SU-DHL-6 (cell line): Measurements from ENCODE around the gene SPECC1.

Experiments used
- H2AFZ ChIP-seq: fragments of 200-600 bp; sonication (generic); 2 replicates; pipeline ENCODE4 v1.6.1; 2014; ENCODE audit warnings: low read depth, mild to moderate bottlenecking, moderate library complexity, mixed read lengths, antibody characterized with exemption, low read length; ENCODE audit not compliant: severe bottlenecking
- H3F3A ChIP-seq: fragments of 200-600 bp; shearing (Covaris generic); 2 replicates; pipeline ENCODE4 v1.6.0; 2016; ENCODE audit warnings: antibody characterized with exemption, mild to moderate bottlenecking; ENCODE audit not compliant: insufficient read depth
- H3K27ac ChIP-seq: fragments of 200-600 bp; sonication (generic); 2 replicates; pipeline ENCODE4 v1.5.1; 2016; ENCODE audit warnings: low read depth, mild to moderate bottlenecking, low read length, moderate library complexity, mixed read lengths
- H3K27me3 ChIP-seq: fragments of 200-600 bp; sonication (generic), shearing (Covaris generic); 2 replicates; pipeline ENCODE4 v1.6.0; 2014; ENCODE audit warnings: mild to moderate bottlenecking, low read length
- H3K36me3 ChIP-seq: fragments of 200-600 bp; sonication (generic); 2 replicates; pipeline ENCODE4 v1.6.1; 2014; ENCODE audit warnings: mild to moderate bottlenecking, low read length, mixed read lengths
- H3K4me2 ChIP-seq: fragments of 300-600, 200-600 bp; shearing (Covaris generic), sonication (generic); 2 replicates; pipeline ENCODE4 v1.6.0; 2014; ENCODE audit warnings: low read length, low read depth, mild to moderate bottlenecking; ENCODE audit not compliant: poor library complexity, severe bottlenecking
- H3K4me3 ChIP-seq: fragments of 200-600 bp; sonication (generic); 2 replicates; pipeline ENCODE4 v1.5.1; 2014; ENCODE audit warnings: antibody characterized with exemption, low read length, mild to moderate bottlenecking, mixed read lengths; ENCODE audit not compliant: insufficient read depth, poor library complexity, severe bottlenecking
- H3K79me2 ChIP-seq: fragments of 200-600 bp; sonication (generic); 2 replicates; pipeline ENCODE4 v1.6.1; 2014; ENCODE audit warnings: mild to moderate bottlenecking, low read length, moderate library complexity; ENCODE audit not compliant: insufficient read depth
- H3K9ac ChIP-seq: fragments of 200-600 bp; sonication (generic); 2 replicates; pipeline ENCODE4 v1.7.0; 2014; ENCODE audit warnings: mild to moderate bottlenecking, low read length
- H3K9me2 ChIP-seq: fragments of 200-600 bp; sonication (generic); replicated peaks from 2 replicates; pipeline ENCODE4 v1.6.1; 2014; ENCODE audit warnings: low read length; ENCODE audit not compliant: insufficient read depth
- H3K9me3 ChIP-seq: fragments of 200-600 bp; sonication (generic); 2 replicates; pipeline ENCODE4 v1.6.1; 2014; ENCODE audit warnings: low read length, mixed read lengths; ENCODE audit not compliant: insufficient read depth
- H4K20me1 ChIP-seq: fragments of 200-600 bp; sonication (generic); 2 replicates; pipeline ENCODE4 v1.6.1; 2014; ENCODE audit warnings: low read depth, mild to moderate bottlenecking, antibody characterized with exemption, low read length, moderate library complexity, mixed read lengths
- EZH2phosphoT487 ChIP-seq: fragments of 200-600 bp; sonication (generic), shearing (Covaris generic); conservative IDR thresholded peaks from 2 replicates; pipeline ENCODE4 v1.6.1; 2018; ENCODE audit warnings: mild to moderate bottlenecking, antibody characterized with exemption, low read length, moderate library complexity, mixed read lengths
- TF ChIP-seq, protein P1 (sequence below): fragments of 200-600 bp; sonication (generic); IDR thresholded peaks from one replicate; pipeline ENCODE4 v1.5.1; 2017; ENCODE audit warnings: antibody characterized with exemption, mild to moderate bottlenecking, low read length, moderate library complexity; ENCODE audit not compliant: insufficient read depth, poor library complexity, severe bottlenecking

The SPECC1 gene

DNA sequence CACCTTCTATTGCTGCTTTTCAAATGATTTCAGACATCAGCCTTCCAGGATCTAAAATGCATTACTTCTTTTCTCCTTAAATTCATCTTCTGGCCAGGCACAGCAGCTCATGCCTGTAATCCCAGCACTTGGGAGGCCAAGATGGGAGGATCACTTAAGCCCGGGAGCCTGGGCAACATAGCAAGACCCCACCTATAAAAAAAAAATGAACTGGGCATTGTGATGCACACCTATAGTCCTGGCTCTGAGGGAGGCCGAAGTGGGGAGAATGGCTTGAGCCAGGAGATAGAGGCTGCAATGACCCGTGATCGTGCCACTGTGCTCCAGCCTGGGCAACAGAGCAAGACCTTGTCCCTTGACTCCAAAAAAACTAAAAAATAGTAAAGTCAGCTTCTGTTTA lies 208.5 kb downstream of the SPECC1 start:
- Histone ChIP-seq H3F3A (no peaks in the 10 kb centered on the region), H4K20me1 (no peaks in the 10 kb centered on the region), H3K79me2 (no peaks in the 10 kb centered on the region), H3K27ac (no peak overlapping the region), H3K9me2 (no peaks in the 10 kb centered on the region), H3K27me3 (no peaks in the 10 kb centered on the region), H3K36me3 (no peaks in the 10 kb centered on the region), H3K9ac (no peak overlapping the region), H3K4me2 (no peak overlapping the region), H3K4me3 (no peak overlapping the region), H3K9me3 (no peaks in the 10 kb centered on the region), H2AFZ (no peak overlapping the region)
- no peak for TF ChIP-seq EZH2phosphoT487
- TF ChIP-seq, protein P1, sequence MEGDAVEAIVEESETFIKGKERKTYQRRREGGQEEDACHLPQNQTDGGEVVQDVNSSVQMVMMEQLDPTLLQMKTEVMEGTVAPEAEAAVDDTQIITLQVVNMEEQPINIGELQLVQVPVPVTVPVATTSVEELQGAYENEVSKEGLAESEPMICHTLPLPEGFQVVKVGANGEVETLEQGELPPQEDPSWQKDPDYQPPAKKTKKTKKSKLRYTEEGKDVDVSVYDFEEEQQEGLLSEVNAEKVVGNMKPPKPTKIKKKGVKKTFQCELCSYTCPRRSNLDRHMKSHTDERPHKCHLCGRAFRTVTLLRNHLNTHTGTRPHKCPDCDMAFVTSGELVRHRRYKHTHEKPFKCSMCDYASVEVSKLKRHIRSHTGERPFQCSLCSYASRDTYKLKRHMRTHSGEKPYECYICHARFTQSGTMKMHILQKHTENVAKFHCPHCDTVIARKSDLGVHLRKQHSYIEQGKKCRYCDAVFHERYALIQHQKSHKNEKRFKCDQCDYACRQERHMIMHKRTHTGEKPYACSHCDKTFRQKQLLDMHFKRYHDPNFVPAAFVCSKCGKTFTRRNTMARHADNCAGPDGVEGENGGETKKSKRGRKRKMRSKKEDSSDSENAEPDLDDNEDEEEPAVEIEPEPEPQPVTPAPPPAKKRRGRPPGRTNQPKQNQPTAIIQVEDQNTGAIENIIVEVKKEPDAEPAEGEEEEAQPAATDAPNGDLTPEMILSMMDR, result no peak

DNA sequence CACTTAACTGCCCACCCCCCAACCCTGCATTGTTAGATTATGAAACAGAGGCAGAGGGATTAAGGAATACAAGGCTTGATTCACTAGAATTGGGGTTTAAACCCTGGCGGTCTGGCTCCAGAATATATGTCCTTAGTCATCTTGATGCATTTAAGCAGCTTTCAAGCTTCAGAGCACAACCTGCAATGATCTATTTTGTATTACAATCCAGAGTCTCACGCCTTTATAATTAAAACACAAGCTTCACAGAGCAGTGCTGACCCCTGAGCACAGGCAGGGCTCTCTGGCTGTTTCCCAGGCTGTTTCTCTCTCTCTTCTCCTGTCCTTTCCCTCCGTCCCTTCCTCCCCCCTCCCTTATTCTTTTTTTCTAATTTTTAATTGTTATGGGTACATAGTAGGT lies 209.1 kb downstream of the SPECC1 start:
- H3K27ac ChIP-seq, result no peak overlapping the region

DNA sequence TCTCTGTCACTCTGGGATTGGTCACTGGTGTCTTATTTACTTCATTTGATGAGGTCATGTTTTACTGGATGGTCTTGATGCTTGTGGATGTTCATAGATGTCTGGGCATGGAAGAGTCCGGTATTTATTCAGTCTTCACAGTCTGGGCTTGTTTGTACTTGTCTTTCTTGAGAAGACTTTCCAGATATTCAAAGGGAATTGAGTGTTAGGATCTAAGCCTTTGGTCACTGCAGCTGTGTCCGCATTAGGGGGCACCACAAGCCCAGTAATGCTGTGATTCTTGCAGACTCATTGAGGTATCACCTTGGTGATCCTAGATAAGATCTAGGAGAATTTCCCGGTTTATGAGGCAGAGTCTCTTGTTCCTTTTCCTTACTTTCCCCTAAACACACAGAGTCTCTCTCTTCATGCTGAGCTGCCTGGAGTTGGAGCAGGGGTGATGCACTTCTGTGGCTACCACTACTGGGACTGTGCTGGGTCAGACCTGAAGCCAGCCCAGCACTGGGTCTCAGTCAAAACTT lies 214.7 kb downstream of the SPECC1 start:
- H3K27ac ChIP-seq, result no peak overlapping the region
- no peaks in the 10 kb centered on the region for H3K36me3 ChIP-seq
- no peaks in the 10 kb centered on the region for H3K27me3 ChIP-seq
- no peaks in the 10 kb centered on the region for H3K9me2 ChIP-seq
- no peak overlapping the region for H3K9ac ChIP-seq
- no peak overlapping the region for H2AFZ ChIP-seq
- no peak overlapping the region for H3K4me2 ChIP-seq
- TF ChIP-seq EZH2phosphoT487, result no peak
- TF ChIP-seq, protein P1, result no peak
- no peak overlapping the region for H3K4me3 ChIP-seq
- no peaks in the 10 kb centered on the region for H3K9me3 ChIP-seq
- no peaks in the 10 kb centered on the region for H3K79me2 ChIP-seq
- H3F3A ChIP-seq, result no peaks in the 10 kb centered on the region
- no peaks in the 10 kb centered on the region for H4K20me1 ChIP-seq

More for the DNA sequence above, 209.1 kb downstream of the SPECC1 start:
- H3F3A ChIP-seq, result no peaks in the 10 kb centered on the region
- H3K36me3 ChIP-seq, result no peaks in the 10 kb centered on the region
- no peak overlapping the region for H3K4me2 ChIP-seq
- H3K9me3 ChIP-seq, result no peaks in the 10 kb centered on the region
- H3K4me3 ChIP-seq, result no peak overlapping the region
- no peaks in the 10 kb centered on the region for H3K9me2 ChIP-seq
- H3K79me2 ChIP-seq, result no peaks in the 10 kb centered on the region
- H3K9ac ChIP-seq, result no peak overlapping the region
- no peak overlapping the region for H2AFZ ChIP-seq
- no peaks in the 10 kb centered on the region for H4K20me1 ChIP-seq
- TF ChIP-seq, protein P1, result no peak
- no peak for TF ChIP-seq EZH2phosphoT487
- no peaks in the 10 kb centered on the region for H3K27me3 ChIP-seq
